Measurements from ENCODE around the gene GLRA2.
"Not testable (repeated sequence)": the region's sequence is repeated elsewhere in the genome, so short reads cannot be mapped to it uniquely, and the experiment has no call there.

Gene GLRA2

DNA sequence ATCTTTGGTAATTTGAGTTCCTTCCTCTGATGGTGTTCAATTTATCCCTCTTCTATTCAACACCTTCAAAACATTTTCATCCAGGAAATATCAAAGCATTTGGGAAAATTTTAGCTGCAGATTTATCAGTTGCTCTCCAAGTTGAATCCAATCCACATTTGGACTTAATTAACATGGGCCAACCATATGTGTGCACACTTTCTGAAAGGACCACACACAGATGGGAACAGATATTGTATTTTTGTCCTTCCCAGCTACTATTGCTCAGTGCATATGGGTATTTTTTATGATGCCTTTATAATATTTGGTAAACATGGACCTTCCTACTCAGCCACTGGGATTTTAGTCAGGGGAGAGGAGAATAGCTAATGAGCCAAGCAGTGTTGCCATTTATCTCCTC is 65.2 kb downstream of the GLRA2 start:
- no peak for DNase-seq

GRCh38 chrX:14598330-14598729 is 69.0 kb downstream of the GLRA2 start:
- no peak for DNase-seq

GRCh38 chrX:14607446-14607985 is 78.2 kb downstream of the GLRA2 start:
- DNase-seq: no peak

- DNase-seq: not testable (repeated sequence)
Observed at GRCh38 chrX:14612450-14612849, 83.1 kb downstream of the GLRA2 start.

DNA sequence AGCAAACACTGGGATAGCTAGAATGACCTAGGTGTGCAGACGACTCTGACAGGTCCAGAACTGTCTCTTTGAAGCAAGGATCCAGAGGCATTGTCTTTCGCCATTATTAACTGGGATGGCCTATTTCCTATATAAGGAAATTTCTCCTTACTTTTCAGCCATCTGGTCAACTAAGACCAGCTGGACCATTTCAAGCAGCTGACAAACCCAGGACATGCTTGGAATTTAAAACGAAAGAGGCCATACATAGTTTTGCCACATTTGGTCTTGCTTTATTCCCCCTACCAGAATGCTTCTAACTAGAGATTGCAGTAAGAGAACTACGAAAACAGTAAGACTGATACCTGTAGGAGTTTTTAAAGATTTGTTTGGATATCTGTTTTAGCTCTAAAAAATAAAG is 87.0 kb downstream of the GLRA2 start:
- no peak for DNase-seq

GRCh38 chrX:14616836-14617235 is 87.5 kb downstream of the GLRA2 start:
- DNase-seq: no peak

GRCh38 chrX:14618177-14618965 is 89.0 kb downstream of the GLRA2 start:
- DNase-seq: no peak

DNA sequence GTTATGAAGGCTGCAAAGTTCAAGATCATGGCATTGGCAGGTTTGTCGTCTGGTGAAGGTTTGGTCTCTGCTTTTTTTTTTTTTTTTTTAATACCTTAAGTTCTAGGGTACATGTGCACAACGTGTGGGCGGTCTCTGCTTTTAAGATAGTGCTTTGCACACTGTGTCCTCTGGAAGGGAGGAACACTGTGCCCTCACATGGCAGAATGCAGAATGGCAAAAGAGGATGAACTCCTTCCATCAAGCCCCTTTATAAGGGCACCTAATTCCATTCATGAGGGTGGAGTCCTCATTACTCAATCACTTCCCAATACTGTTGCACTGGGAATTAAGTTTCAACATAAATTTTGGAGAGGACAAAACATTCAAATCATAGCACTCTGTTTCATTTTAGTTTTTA is 101.4 kb downstream of the GLRA2 start:
- no peak for DNase-seq

DNA sequence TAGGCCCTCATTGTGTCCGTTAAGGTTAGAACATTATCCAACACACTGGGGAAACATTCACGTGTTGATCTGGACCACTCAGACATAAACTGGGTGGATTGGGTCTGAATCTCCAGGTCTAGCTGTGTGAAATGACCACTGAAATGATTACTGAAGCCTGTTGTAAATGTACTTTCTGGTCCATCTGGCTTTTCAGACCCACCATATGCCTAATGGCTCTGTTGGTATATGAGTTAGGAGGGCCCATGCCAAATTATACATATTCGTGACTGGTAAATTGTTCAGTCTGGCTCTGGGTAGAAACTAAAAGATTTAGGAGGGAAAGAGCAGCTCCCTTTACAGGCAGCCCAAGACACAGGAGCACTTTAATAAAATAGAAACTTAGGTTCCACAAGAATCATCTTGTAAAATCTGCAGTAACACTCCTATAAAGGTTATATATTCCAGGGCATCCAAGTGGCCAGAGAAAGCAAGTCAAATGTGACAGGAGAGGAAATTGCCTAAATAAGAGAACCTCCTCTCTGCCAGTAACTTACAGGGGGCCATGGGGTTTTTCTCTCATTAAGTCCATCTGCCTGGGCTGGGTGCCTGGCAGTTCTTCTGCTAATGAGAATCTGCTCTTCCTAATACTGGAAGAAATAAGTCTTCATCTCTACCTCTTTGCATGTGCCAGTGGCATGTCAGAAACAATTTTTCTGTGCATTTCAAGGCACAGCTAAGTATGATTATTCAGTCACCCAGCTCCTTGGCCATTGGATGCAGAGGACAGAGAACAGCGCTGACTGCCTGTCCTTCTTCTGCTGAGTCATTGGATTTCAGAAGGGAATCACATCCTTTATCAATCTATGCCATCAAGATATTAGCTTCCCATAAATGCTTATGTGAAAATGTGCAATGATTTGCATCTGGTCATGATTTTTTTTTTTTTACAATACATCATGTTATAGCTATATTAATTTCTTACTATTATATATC is 112.6 kb downstream of the GLRA2 start:
- no peak for DNase-seq

DNA sequence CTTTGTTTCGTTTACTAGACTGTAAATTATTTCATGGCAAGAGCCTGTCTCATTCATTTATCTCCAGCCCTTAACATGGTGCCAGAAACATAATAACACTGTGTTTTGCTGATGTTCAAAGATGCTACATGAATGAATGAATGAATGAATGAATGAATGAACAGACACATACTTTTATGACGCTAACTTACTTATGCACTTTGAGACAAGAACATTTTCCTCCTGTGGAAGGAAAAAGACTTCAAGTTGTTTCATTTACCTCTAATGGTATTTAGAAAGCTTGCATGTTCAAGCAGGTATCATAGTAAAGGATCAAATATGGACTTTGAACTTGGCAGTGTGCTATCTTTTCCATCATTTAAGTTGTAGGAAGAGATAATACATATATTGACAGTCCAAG is 131.6 kb downstream of the GLRA2 start:
- no peak for DNase-seq

- DNase-seq: no peak
Observed at GRCh38 chrX:14670819-14671218, 141.5 kb downstream of the GLRA2 start.

DNA sequence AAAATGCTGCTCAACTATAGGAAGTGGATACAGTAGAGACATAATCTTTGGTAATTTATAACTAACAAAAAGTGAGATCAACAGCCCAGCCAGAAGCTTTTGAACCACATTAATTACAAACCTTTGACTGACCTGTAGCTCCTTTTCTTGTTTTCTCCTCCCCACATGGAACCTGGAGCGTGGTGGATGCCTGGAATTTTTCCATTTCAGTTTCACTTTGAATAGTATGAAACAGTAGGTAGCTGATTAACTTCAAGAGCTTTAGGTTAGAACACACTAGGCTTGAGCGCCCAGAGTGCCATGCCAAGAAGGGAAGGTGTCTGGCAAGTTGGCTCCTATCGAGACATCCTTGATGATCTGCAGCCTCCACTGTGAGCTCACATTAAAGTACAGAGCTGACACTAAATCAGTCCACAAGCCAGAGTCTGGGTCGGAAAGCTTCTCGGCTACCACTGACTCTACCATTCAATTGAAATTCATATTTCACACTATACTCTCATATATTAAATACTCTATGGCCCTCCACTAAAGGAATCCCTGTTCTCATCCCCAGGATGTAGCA is 143.4 kb downstream of the GLRA2 start:
- DNase-seq: no peak

DNA sequence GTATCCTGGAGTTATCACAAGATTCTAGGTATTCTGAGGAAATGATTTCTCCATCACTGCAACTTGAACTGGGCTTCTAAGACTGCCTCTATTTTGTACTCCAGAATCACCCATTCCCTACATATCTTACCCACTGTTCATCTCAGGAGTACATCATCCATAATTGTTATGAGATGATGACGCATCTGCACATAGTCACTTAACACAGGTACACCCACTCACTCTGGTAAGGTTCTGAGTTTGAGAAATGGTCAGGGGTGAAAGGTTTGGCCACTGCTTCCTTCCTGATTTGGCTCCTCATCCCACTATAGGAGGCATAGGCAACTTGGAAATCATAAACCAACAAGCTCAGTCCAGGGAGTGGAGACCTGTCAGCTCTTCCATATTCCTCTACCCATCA is 143.9 kb downstream of the GLRA2 start:
- no peak for DNase-seq

GRCh38 chrX:14673764-14674163 is 144.4 kb downstream of the GLRA2 start:
- DNase-seq: peak; percentile 17

- DNase-seq: no peak
Observed at GRCh38 chrX:14675500-14675899, 146.2 kb downstream of the GLRA2 start.

- no peak for DNase-seq
Observed at GRCh38 chrX:14676431-14676830, 147.1 kb downstream of the GLRA2 start.

- DNase-seq: not testable (repeated sequence)
Observed at GRCh38 chrX:14688331-14688730, 159.0 kb downstream of the GLRA2 start.

- DNase-seq: no peak
Observed at GRCh38 chrX:14690553-14690952, 161.2 kb downstream of the GLRA2 start.

DNA sequence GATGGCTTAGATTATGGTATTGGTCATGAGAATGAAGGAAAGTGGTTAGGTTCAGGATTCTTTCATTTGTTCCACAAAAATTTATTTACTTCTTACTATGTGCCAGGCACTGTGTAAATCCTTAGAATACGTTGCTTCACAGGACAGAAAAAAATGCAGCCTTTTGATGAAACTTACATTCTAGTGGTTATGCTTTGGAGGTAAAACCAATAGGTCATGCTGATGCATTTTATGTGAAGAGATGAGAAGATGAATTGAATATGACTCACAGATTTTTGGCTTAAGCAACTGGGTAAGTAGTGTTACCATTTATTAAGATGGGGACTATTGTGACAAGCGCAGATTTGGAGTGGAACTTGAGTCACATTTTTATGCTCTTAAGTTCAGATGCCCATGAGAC is 165.3 kb downstream of the GLRA2 start:
- no peak for DNase-seq

GRCh38 chrX:14697451-14697850 is 168.1 kb downstream of the GLRA2 start:
- peak; percentile 44 for DNase-seq

GRCh38 chrX:14698790-14699189 is 169.5 kb downstream of the GLRA2 start:
- no peak for DNase-seq

DNA sequence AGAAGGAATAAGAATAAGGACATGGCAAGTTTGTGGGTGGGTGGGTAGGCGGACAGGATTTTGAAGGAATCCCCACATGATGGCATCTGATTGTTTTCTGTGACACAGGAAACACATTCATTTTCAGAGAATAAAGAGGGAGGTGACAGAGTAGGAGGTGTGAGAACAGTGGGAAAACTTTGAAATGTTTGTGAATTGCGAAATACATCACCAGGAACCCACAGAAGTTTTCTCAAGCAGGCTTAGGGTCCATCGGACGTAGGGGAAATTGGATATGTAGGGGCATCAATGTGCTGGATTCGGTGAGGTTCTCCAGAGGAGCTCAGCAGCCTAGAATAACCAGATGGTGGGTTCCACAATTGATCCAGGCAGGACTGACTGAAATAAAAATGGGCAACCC is 171.6 kb downstream of the GLRA2 start:
- no peak for DNase-seq

DNA sequence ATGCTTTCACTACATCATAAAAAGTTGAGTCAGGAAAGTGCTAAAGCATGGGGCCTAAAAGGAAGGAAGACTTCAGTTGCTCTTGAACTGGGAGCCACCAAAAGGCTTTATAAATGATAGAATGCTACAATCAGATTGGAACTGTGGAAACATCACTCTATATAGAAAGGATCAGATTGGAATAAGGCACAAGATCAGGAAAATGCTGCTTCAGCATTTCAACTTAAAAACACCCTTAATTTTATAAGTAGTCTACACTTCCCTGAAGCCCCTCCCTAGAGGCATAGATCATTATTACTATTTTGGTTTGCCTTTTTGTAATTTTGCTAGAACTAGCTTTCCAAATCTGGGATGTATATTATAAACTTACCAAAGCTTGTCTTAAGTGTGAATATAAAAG is 172.8 kb downstream of the GLRA2 start:
- DNase-seq: no peak
